HG02938 (cell line): ENCODE data around the gene RPS4Y1.
"Not testable (repeated sequence)": the region's sequence is repeated elsewhere in the genome, so short reads cannot be mapped to it uniquely, and the experiment has no call there.

Experiments used
- ATAC-seq: cut with Tn5 transposase; IDR thresholded peaks from one replicate; pipeline ENCODE4 v1.9.1; 2021; ENCODE audit warnings: mild to moderate bottlenecking, moderate library complexity; ENCODE audit not compliant: unreplicated experiment

The RPS4Y1 gene

GRCh38 chrY:2841471-2841893, at the start of gene RPS4Y1:
Gene RPS4Y1 (plus strand): TSS chrY:2841602. CDS start chrY:2841625, 23 bp downstream.
- ATAC-seq: peak; percentile 86

DNA sequence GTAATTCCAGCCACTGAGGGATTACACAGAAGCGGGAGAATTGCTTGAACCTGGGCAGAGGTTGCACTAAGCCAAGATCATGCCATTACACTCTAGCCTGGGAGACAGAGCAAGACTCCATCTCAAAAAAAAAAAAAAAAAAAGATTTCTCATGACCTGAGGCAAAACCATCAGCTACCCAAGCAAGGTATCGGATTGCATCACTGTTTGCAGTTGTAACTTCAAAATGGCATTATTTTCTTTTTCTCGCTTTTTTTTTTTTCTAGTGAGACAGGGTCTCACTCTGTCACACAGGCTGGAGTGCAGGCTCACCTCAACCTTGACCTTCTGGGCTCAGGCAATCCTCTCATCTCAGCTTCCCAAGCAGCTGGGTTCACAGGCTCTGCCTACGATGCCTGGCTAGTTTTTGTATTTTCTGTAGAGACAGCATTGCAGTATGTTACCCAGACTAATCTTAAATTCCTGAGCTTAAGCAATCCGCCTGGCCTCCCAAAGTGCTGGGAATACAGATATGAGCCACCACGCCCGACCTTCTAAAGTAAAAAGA, 44.4 kb upstream of the RPS4Y1 start:
- ATAC-seq: no peak

DNA sequence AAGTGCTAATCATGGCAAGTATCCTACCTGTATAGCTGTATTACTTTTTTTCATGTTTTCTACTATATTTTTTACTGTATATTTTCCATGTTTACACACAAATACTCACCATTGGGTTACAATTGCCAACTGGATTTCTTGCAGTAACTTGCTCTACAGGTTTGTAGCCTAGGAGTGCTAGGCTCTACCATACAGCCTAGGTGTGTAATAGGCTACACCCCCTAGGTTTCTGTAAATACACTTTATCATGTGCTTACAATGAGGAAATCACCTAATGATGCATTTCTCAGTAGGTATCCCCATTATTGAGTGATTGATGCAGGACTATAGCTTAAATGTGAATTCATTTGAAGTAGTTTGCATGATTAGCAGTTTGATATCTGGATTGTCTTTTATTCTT, 43.4 kb upstream of the RPS4Y1 start:
- ATAC-seq: no peak

- no peak for ATAC-seq
Observed at GRCh38 chrY:2800246-2800645, 41.2 kb upstream of the RPS4Y1 start.

- ATAC-seq: not testable (repeated sequence)
Observed at GRCh38 chrY:2817146-2817896, 24.1 kb upstream of the RPS4Y1 start.

DNA sequence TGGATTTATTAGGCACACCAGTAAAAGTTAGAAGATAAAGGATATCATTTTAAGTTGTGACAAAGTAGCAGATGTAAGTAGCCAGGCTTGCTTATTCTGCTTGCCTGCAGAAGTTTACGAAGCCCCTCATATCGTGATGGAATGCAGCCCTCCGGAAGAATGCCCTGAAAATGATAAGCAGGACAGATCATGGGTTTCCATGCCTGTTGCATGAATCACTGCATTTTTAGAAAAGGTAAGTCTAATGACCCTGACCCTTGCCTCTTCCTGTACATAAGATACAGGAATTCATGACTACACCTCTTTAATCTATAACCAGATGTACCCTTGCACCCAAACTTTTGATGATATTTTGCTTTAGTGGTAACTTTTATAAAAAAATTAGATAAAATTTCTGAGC, 16.9 kb upstream of the RPS4Y1 start:
- ATAC-seq: no peak

DNA sequence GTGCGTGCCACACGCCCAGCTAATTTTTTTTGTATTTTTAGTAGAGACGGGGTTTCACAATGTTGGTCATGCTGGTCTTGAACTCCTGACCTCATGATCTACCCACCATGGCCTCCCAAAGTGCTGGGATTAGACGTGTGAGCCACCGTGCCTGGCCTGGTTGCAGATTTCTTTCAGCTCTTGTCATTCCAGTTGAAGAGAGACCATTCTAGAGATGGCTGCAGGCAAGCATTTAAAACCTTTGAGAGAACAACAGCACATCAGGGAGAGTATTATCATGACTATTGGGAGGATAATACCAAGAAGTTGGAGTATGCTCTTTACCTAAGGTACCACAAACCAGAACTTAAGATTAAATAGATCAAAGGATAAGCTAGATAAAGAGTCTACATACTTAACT, 12.9 kb upstream of the RPS4Y1 start:
- ATAC-seq: no peak

GRCh38 chrY:2835230-2835629, 6.2 kb upstream of the RPS4Y1 start:
- ATAC-seq: no peak

GRCh38 chrY:2837078-2837477, 4.3 kb upstream of the RPS4Y1 start:
- ATAC-seq: no peak

DNA sequence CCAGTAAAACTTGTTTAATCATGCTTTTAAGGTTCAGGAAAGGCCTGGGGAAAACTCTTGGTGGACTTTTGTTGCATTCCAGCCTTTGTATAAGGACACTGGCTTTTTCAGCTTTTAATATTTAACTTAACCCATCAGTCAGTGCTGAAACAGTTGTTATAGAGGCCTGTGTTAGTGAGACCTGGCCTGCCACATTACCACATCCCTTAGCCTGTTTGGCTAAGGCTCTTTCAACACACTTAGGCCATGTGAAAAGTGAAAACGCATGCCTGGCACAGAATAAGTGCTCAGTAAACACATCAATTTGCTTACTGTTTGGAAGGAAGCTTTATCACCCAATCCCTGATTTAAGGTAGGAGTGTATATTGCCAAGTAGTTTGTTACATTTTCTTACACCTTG, 3.5 kb upstream of the RPS4Y1 start:
- ATAC-seq: no peak

DNA sequence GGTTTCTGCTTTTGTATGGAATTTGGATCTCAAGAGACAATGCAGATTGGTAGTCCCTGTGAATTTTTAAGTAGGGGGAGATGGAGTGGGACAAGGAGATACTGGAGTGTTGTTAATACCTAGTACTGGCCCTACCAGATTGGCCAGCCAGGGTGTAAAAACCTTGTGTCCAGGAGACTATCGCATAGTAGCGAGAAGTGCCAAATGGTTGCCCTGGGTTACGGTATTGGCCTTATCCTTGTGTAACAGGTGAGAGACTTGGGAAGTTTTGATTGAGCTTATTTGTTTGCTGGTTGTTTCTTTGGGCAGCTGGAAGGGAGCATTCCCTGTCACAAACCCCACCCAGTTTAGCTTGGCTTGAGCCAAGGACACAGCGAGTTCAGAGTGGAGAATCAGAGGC, 5.4 kb downstream of the RPS4Y1 start:
- no peak for ATAC-seq

GRCh38 chrY:2848384-2848783, 7.0 kb downstream of the RPS4Y1 start:
- ATAC-seq: no peak

GRCh38 chrY:2849368-2849767, 8.0 kb downstream of the RPS4Y1 start:
- no peak for ATAC-seq

DNA sequence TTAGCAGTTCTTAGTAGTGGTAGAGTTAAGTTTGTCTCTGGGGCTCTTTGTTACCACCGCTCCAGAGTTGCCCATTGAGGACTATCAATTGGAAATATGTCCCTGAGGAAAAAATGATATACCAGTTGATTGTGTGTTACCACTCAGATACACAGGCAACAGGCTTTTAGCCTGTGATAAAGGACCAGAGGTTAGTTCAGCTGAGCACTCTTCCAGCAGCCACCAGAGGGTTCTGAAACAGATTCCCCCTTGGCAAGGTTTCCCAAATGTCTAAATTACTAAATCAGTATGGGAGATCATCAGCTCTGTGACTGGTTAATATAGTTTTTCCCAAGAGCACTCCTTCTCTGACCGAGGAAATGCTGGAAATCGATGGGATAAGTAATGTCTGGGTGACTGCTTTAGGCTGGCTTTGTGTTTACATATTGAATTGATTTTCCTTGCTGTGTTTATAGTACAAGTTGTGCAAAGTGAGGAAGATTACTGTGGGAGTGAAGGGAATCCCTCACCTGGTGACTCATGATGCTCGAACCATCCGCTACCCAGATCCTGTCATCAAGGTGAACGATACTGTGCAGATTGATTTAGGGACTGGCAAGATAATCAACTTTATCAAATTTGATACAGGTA, 12.9 kb downstream of the RPS4Y1 start:
- no peak for ATAC-seq

- ATAC-seq: no peak
Observed at GRCh38 chrY:2857068-2857467, 15.7 kb downstream of the RPS4Y1 start.

DNA sequence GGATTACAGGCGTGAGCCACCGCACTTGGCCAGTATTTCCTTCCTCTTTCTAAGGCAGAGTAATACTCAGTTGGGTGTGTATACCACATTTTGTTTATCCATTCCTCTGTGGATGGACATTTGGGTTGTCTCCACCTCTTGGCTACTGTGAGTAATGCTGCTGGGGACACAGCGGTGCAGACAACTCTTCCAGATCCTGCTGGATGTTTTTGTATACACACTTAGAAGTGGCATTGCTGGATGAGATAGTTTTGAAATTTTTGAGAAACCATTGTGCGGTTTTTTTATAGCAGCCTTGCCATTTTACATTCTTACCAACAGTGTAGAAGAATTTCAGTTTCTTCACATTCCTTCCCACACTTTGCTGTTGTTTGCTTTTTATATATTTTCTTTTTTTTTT, 16.3 kb downstream of the RPS4Y1 start:
- ATAC-seq: no peak

- ATAC-seq: no peak
Observed at GRCh38 chrY:2859782-2860181, 18.4 kb downstream of the RPS4Y1 start.

DNA sequence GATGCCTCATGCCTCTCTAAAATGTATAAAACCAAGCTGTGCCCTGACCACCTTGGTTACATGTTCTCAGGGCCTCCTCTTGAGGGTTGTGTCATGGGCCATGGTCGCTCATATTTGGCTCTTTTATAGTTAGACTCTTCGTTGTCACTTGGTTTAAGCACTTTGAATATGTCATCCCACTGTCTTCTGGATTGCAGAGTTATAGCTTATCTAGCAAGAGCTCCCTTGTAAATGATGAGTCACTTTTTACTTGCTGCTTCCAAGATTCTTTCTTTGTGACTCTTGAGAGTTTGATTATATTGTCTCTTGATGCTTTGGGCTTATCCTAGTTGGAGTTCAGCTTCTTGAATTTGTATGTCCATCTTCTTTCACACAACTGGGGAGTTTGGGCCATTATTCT, 19.1 kb downstream of the RPS4Y1 start:
- no peak for ATAC-seq

GRCh38 chrY:2866581-2866980, 25.2 kb downstream of the RPS4Y1 start:
- ATAC-seq: no peak

GRCh38 chrY:2867469-2867868, 26.1 kb downstream of the RPS4Y1 start:
- ATAC-seq: no peak

DNA sequence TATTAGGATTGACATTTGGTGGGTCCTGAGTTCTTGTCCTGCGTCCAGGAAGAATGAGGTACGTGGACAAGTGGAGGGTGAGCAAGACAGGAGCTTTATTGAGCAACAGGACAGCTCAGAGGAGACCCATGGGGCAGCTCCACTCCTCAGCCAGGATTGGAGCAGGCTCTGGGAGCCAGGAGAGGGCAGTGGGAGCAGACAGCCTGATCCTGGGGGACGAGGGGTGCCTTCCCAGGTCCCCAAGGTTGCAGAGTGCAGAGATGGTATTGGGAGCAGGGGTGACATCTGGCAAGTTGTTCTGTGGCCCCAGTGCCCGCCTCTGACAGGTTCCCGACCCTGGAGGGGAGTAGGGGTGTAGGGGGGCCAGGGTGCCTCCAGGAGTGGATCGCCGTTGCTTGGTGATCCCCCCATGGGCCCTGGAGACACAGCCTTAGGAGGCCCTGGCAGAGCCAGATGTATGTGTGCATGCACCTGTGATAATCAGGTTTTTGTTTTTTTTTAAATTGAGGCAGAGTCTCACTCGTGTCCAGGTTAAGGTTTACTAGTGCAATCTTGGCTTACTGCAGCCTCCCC, 26.7 kb downstream of the RPS4Y1 start:
- no peak for ATAC-seq

- ATAC-seq: not testable (repeated sequence)
Observed at GRCh38 chrY:2872234-2872633, 30.8 kb downstream of the RPS4Y1 start.
